WERI-Rb-1 (cell line): Measurements from ENCODE around the gene ZNF397.
A peak's percentile ranks its signal among the peaks of the same experiment; 100 is the strongest.

Source experiments
- DNase-seq: peaks from one replicate; pipeline ENCODE4 v3.0.0-alpha.2; 2020
- H3K27ac ChIP-seq: fragments of 250-450 bp; sonication (Bioruptor Pico); 2 replicates; pipeline ENCODE4 v1.5.1; 2020; ENCODE audit warnings: mild to moderate bottlenecking, moderate library complexity
- H3K27me3 ChIP-seq: fragments of 250-450 bp; sonication (Bioruptor Pico); 2 replicates; pipeline ENCODE4 v1.5.1; 2021; ENCODE audit warnings: mild to moderate bottlenecking, low read depth, moderate library complexity; ENCODE audit not compliant: insufficient read depth, severe bottlenecking
- H3K36me3 ChIP-seq: fragments of 250-450 bp; sonication (Bioruptor Pico); 2 replicates; pipeline ENCODE4 v1.5.1; 2020; ENCODE audit warnings: mild to moderate bottlenecking, moderate library complexity
- H3K4me3 ChIP-seq: 2 replicates; pipeline ENCODE4 v1.5.1; 2011; ENCODE audit warnings: low read depth, mild to moderate bottlenecking, control low read depth, low read length
- H3K9me3 ChIP-seq: fragments of 250-450 bp; sonication (Bioruptor Pico); 2 replicates; pipeline ENCODE4 v1.5.1; 2021; ENCODE audit warnings: mild to moderate bottlenecking, moderate library complexity; ENCODE audit not compliant: severe bottlenecking
- CTCF ChIP-seq: IDR thresholded peaks from 2 replicates; pipeline ENCODE4 v1.5.1; 2011; ENCODE audit warnings: low read depth, mild to moderate bottlenecking, control low read depth, inconsistent platforms, low read length

Gene ZNF397

GRCh38 chr18:35240664-35241447 lies at the start of gene ZNF397:
ZNF397 (plus strand) TSS chr18:35241034; CDS start chr18:35242471, 1,437 bp downstream.
- TF ChIP-seq CTCF, result no peak
- H3K9me3 ChIP-seq, result no peaks in the 10 kb centered on the region
- H3K4me3 ChIP-seq, result peak within 1 kb of the TSS; percentile 97
- H3K27me3 ChIP-seq, result no peaks in the 10 kb centered on the region
- H3K36me3 ChIP-seq, result peaks cover 34% of the 10 kb centered on the region
- DNase-seq, result peak; percentile 98
- peak within 1 kb of the TSS; percentile 95 for H3K27ac ChIP-seq

DNA sequence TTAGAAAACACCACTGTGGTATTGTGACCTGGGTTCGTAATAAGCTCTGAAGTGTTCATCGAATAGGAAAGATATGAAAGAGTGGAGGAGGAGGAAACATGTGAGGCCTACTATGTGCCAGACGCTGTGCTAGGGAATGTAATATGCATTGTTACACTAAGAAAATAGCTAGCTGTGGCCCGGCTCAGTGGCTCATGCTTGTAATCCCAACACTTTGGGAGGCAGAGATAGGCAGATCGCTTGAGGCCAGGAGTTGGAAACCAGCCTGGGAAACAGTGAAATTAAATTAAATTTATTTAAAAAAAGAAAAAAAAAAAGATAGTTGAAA lies 49.2 kb upstream of the ZNF397 start:
- no peaks in the 10 kb centered on the region for H3K9me3 ChIP-seq
- no peak for DNase-seq
- TF ChIP-seq CTCF, result no peak
- no peaks in the 10 kb centered on the region for H3K27me3 ChIP-seq
- no peaks in the 10 kb centered on the region for H3K36me3 ChIP-seq
- no peak overlapping the region for H3K27ac ChIP-seq
- H3K4me3 ChIP-seq, result no peak overlapping the region

GRCh38 chr18:35192415-35192814 lies 48.4 kb upstream of the ZNF397 start:
- H3K9me3 ChIP-seq, result no peaks in the 10 kb centered on the region
- H3K27ac ChIP-seq, result no peak overlapping the region
- no peak overlapping the region for H3K4me3 ChIP-seq
- no peaks in the 10 kb centered on the region for H3K36me3 ChIP-seq
- no peaks in the 10 kb centered on the region for H3K27me3 ChIP-seq
- DNase-seq, result no peak
- TF ChIP-seq CTCF, result no peak

GRCh38 chr18:35193316-35193715 lies 47.5 kb upstream of the ZNF397 start:
- H3K27me3 ChIP-seq, result no peaks in the 10 kb centered on the region
- H3K4me3 ChIP-seq, result no peak overlapping the region
- no peak for DNase-seq
- no peak for TF ChIP-seq CTCF
- H3K27ac ChIP-seq, result no peak overlapping the region
- no peaks in the 10 kb centered on the region for H3K36me3 ChIP-seq
- H3K9me3 ChIP-seq, result no peaks in the 10 kb centered on the region

GRCh38 chr18:35197296-35197695 lies 43.5 kb upstream of the ZNF397 start:
- DNase-seq, result no peak
- no peak overlapping the region for H3K27ac ChIP-seq
- no peak overlapping the region for H3K4me3 ChIP-seq
- H3K27me3 ChIP-seq, result no peaks in the 10 kb centered on the region
- TF ChIP-seq CTCF, result no peak
- H3K9me3 ChIP-seq, result no peaks in the 10 kb centered on the region
- no peaks in the 10 kb centered on the region for H3K36me3 ChIP-seq
